GM23338 (cell line): ENCODE results near the gene CMSS1. TPM values are rescaled to one million over a fixed set of nuclear protein-coding genes. Genes with fewer than 3 reads are reported as not detected.

Experiments used
- ATAC-seq: fragments of 200-7000 bp; cut with Tn5 transposase; 3 replicates; pipeline ENCODE4 v1.9.1; 2020
- DNase-seq: peaks from one replicate; pipeline ENCODE4 v3.0.0-alpha.2; 2015; ENCODE audit warnings: low spot score
- H2AFZ ChIP-seq: fragments of 200-600 bp; sonication (generic); 2 replicates; pipeline ENCODE4 v1.8.0; 2016; ENCODE audit warnings: antibody characterized with exemption, mild to moderate bottlenecking, moderate library complexity
- H3F3A ChIP-seq: fragments of 200-600 bp; sonication (generic); replicated peaks from 2 replicates; pipeline ENCODE4 v1.8.0; 2017; ENCODE audit warnings: antibody characterized with exemption, mixed run types, low read depth
- H3K27ac ChIP-seq: fragments of 200-600 bp; sonication (generic); 2 replicates; pipeline ENCODE4 v1.6.1; 2016; ENCODE audit warnings: low read depth
- H3K27me3 ChIP-seq: fragments of 200-600 bp; sonication (generic); 2 replicates; pipeline ENCODE4 v1.8.0; 2016; ENCODE audit warnings: mild to moderate bottlenecking, mixed run types, moderate library complexity; ENCODE audit not compliant: insufficient read depth
- H3K36me3 ChIP-seq: fragments of 200-600 bp; sonication (generic); 2 replicates; pipeline ENCODE4 v1.8.0; 2016; ENCODE audit warnings: mild to moderate bottlenecking; ENCODE audit not compliant: insufficient read depth
- H3K4me1 ChIP-seq: fragments of 200-600 bp; sonication (generic); 2 replicates; pipeline ENCODE4 v1.8.0; 2016; ENCODE audit warnings: mild to moderate bottlenecking, moderate library complexity; ENCODE audit not compliant: insufficient read depth
- H3K4me2 ChIP-seq: fragments of 200-600 bp; sonication (generic); 2 replicates; pipeline ENCODE4 v1.7.1; 2017; ENCODE audit warnings: mixed run types
- H3K4me3 ChIP-seq: fragments of 200-600 bp; sonication (generic); 2 replicates; pipeline ENCODE4 v1.6.1; 2016; ENCODE audit warnings: mixed run types
- H3K79me2 ChIP-seq: fragments of 200-600 bp; sonication (generic); replicated peaks from 2 replicates; pipeline ENCODE4 v1.8.0; 2017; ENCODE audit warnings: mild to moderate bottlenecking; ENCODE audit not compliant: insufficient read depth
- H3K9me2 ChIP-seq: fragments of 200-600 bp; sonication (generic); 2 replicates; pipeline ENCODE4 v1.8.0; 2017; ENCODE audit not compliant: insufficient read depth
- H4K20me1 ChIP-seq: fragments of 200-600 bp; sonication (generic); replicated peaks from 2 replicates; pipeline ENCODE4 v1.8.0; 2017; ENCODE audit warnings: mild to moderate bottlenecking; ENCODE audit not compliant: insufficient read depth
- H3K27ac Mint-ChIP-seq: 2 replicates; pipeline ENCODE4 v1.8.0; 2020; ENCODE audit warnings: inconsistent platforms, mild to moderate bottlenecking, moderate library complexity, mixed read lengths
- H3K27me3 Mint-ChIP-seq: 3 replicates; pipeline ENCODE4 v1.8.0; 2022; ENCODE audit warnings: low read depth, mild to moderate bottlenecking, moderate library complexity, mixed read lengths, inconsistent platforms; ENCODE audit not compliant: insufficient read depth, poor library complexity
- H3K36me3 Mint-ChIP-seq: 3 replicates; pipeline ENCODE4 v1.8.0; 2021; ENCODE audit warnings: low read depth, mild to moderate bottlenecking, inconsistent platforms, moderate library complexity, mixed read lengths
- H3K4me1 Mint-ChIP-seq: 3 replicates; pipeline ENCODE4 v1.8.0; 2020; ENCODE audit warnings: mild to moderate bottlenecking, inconsistent platforms, mixed read lengths
- H3K4me3 Mint-ChIP-seq: 3 replicates; pipeline ENCODE4 v1.8.0; 2021; ENCODE audit warnings: moderate library complexity, mild to moderate bottlenecking, inconsistent platforms, mixed read lengths
- H3K9me3 Mint-ChIP-seq: 3 replicates; pipeline ENCODE4 v1.8.0; 2020; ENCODE audit warnings: moderate library complexity, mild to moderate bottlenecking, inconsistent platforms, mixed read lengths
- CREB1 ChIP-seq: fragments of 250-450 bp; sonication (Bioruptor Pico); IDR thresholded peaks from 2 replicates; pipeline ENCODE4 v1.5.0; 2020; ENCODE audit warnings: low read depth, mild to moderate bottlenecking, moderate library complexity
- EZH2 ChIP-seq: fragments of 200-600 bp; sonication (generic); IDR thresholded peaks from one replicate; pipeline ENCODE4 v1.8.0; 2017; ENCODE audit warnings: antibody characterized with exemption, mild to moderate bottlenecking, low read depth; ENCODE audit not compliant: unreplicated experiment
- EZH2phosphoT487 ChIP-seq: fragments of 200-600 bp; sonication (generic); IDR thresholded peaks from one replicate; pipeline ENCODE4 v1.8.1; 2018; ENCODE audit warnings: antibody characterized with exemption; ENCODE audit not compliant: unreplicated experiment
- JUNB ChIP-seq: IDR thresholded peaks from one replicate; pipeline ENCODE4 v1.6.1; 2016; ENCODE audit warnings: antibody characterized with exemption; ENCODE audit not compliant: unreplicated experiment
- NANOG ChIP-seq: IDR thresholded peaks from 2 replicates; pipeline ENCODE4 v1.6.1; 2016; ENCODE audit warnings: antibody characterized with exemption, borderline replicate concordance
- POLR2AphosphoS5 ChIP-seq: IDR thresholded peaks from 2 replicates; pipeline ENCODE4 v1.6.1; 2016; ENCODE audit warnings: antibody characterized with exemption, low read depth
- STAT1 ChIP-seq: IDR thresholded peaks from one replicate; pipeline ENCODE4 v1.6.1; 2016; ENCODE audit warnings: antibody characterized with exemption; ENCODE audit not compliant: unreplicated experiment
- ZNF114 ChIP-seq: fragments of 250-450 bp; sonication (Bioruptor Pico); IDR thresholded peaks from 2 replicates; pipeline ENCODE4 v1.5.0; 2020; ENCODE audit warnings: mild to moderate bottlenecking, moderate library complexity
- ZNF331 ChIP-seq: fragments of 250-450 bp; sonication (Bioruptor Pico); IDR thresholded peaks from 2 replicates; pipeline ENCODE4 v1.5.0; 2020; ENCODE audit warnings: low read depth, mild to moderate bottlenecking, moderate library complexity
- polyA plus RNA-seq: library from polyadenylated mRNA; unstranded; fragments of >200 nt; fragmentation: Nextera tagmentation; extraction: Ambion mirVana; gene quantifications from 2 replicates; pipeline ENCODE4 v1.2.1, GENCODE V29; 2016
- total RNA-seq: library from RNA; depleted of rRNA; stranded (reverse); fragments of >200 nt; shearing (Covaris generic); gene quantifications from 2 replicates; pipeline ENCODE4 v1.2.3, GENCODE V29; 2014
- TF ChIP-seq, protein P1 (sequence below): IDR thresholded peaks from 2 replicates; pipeline ENCODE4 v1.6.1; 2016; ENCODE audit warnings: antibody characterized with exemption
- TF ChIP-seq, protein P2 (sequence below), 2 experiments: fragments of 200-600 bp in 1 of 2; sonication (generic) in 1 of 2; conservative IDR thresholded peaks; 2 replicates each; pipeline versions ENCODE4 v1.5.1 to v1.6.1; 2016 to 2017; ENCODE audit warnings: antibody characterized with exemption in 2 of 2, low read depth in 2 of 2, mild to moderate bottlenecking in 2 of 2, moderate library complexity in 1 of 2
- TF ChIP-seq, protein P3 (sequence below): fragments of 250-450 bp; sonication (Bioruptor Pico); IDR thresholded peaks from 2 replicates; pipeline ENCODE4 v1.5.0; 2020; ENCODE audit warnings: mild to moderate bottlenecking, moderate library complexity

CMSS1 gene
- total and polyA plus RNA-seq, 2 experiments from 2014 or later = 39.4 to 187 TPM

DNA sequence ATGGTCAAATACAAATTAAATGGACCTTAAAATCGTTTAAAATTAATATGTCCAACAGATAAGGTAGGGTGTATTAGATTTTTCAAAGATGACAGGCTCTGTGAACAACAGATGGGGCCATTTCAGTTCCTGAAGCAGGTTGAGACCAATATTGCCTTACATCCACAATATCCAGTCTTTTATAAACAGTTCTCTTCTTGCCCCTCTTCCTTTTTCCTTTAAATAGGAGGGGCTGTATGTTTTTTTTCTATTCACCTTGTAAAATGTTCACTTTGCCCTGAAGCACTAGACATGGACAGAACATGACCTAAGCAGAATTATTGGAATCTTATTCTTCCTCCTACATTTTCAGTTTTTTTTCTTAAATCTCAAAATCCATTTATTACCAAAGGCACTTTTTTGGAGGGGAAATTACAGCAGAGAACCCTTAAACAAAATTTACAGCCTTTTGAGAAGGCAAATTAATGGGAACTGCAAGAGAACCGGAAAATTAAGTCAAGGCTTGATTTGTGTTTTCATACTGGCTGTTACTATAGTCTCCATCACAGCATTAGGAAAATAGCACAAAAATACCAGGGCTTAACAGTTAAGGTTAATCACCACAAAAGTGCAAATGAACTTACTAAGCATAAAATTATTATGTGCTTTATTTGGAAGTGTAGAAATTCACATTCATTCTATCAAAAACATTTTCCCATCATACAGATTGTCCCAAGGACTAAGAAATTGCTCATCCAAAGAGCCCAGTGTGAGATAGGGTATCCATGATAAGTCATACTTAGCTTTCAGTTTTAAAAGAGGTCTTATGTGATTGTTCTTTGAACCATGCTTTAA, 55.8 kb downstream of the CMSS1 start (continued):
- no peak for TF ChIP-seq ZNF114 (CRISPR knock-in tag)
- TF ChIP-seq NANOG = no peak
- TF ChIP-seq EZH2 = no peak
- TF ChIP-seq CREB1 = no peak
- TF ChIP-seq JUNB = no peak
- no peak for TF ChIP-seq POLR2AphosphoS5
- no peak for TF ChIP-seq EZH2phosphoT487
- TF ChIP-seq STAT1 = no peak
- TF ChIP-seq ZNF331 (CRISPR knock-in tag) = no peak
- TF ChIP-seq, protein P1, sequence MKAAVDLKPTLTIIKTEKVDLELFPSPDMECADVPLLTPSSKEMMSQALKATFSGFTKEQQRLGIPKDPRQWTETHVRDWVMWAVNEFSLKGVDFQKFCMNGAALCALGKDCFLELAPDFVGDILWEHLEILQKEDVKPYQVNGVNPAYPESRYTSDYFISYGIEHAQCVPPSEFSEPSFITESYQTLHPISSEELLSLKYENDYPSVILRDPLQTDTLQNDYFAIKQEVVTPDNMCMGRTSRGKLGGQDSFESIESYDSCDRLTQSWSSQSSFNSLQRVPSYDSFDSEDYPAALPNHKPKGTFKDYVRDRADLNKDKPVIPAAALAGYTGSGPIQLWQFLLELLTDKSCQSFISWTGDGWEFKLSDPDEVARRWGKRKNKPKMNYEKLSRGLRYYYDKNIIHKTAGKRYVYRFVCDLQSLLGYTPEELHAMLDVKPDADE = no peak
- TF ChIP-seq, protein P2, sequence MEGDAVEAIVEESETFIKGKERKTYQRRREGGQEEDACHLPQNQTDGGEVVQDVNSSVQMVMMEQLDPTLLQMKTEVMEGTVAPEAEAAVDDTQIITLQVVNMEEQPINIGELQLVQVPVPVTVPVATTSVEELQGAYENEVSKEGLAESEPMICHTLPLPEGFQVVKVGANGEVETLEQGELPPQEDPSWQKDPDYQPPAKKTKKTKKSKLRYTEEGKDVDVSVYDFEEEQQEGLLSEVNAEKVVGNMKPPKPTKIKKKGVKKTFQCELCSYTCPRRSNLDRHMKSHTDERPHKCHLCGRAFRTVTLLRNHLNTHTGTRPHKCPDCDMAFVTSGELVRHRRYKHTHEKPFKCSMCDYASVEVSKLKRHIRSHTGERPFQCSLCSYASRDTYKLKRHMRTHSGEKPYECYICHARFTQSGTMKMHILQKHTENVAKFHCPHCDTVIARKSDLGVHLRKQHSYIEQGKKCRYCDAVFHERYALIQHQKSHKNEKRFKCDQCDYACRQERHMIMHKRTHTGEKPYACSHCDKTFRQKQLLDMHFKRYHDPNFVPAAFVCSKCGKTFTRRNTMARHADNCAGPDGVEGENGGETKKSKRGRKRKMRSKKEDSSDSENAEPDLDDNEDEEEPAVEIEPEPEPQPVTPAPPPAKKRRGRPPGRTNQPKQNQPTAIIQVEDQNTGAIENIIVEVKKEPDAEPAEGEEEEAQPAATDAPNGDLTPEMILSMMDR (conservative IDR thresholded peaks at IDR 0.05; ENCODE audit: low read depth in 2 of 2) = no peak

DNA sequence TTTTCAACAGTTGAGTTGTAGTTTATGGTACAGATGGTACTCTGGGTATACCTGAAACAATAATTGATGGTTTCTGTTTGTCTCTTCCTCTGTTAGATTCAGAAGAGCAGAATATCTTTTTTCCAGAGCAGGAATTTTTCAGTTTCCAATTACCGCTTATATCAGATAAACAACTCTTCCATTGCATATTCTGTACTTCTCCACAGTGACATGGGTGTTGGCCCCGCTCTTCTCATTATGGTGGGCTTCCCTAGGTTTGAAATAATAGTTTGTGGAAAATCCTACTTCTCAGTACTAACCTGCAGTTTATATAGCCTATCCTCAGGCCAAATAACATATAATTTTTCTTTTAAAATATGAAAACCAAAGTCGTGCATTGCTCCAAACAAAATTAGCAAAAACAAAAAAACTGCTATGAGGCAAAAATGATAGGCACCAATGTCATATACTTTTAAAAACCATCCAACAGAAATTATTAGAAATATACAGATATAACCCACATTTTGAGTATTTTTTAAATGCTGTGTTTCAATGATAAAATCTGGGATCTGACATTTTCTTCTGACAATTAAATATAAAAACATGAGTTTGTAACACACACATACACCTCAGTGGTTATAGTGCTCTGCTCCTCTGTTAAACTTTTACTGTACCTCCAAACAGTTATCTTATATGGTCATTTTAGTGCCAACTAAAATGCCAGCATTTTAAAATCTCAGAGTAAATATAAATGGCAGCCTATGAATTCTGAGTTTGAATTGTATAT, 56.8 kb downstream of the CMSS1 start:
- peaks cover 9% of the 10 kb centered on the region; the same call in 1 of the 2 replicates for H3K79me2 ChIP-seq
- peaks cover 13% of the 10 kb centered on the region for H3F3A ChIP-seq
- H3K27me3 Mint-ChIP-seq = peaks cover 52% of the 10 kb centered on the region
- DNase-seq = no peak
- H3K27ac ChIP-seq = no peak overlapping the region
- H3K4me3 Mint-ChIP-seq = no peak overlapping the region
- H3K27ac Mint-ChIP-seq = no peak overlapping the region
- peaks cover 25% of the 10 kb centered on the region for H3K4me1 Mint-ChIP-seq
- no peak overlapping the region for H2AFZ ChIP-seq
- H3K27me3 ChIP-seq = peaks cover 93% of the 10 kb centered on the region
- no peaks in the 10 kb centered on the region for H3K36me3 ChIP-seq
- H3K4me2 ChIP-seq = no peak overlapping the region
- H3K4me3 ChIP-seq = no peak overlapping the region
- H4K20me1 ChIP-seq = peaks cover 56% of the 10 kb centered on the region
- H3K36me3 Mint-ChIP-seq = no peaks in the 10 kb centered on the region
- H3K9me2 ChIP-seq = no peaks in the 10 kb centered on the region
- H3K9me3 Mint-ChIP-seq = no peaks in the 10 kb centered on the region
- H3K4me1 ChIP-seq = peaks cover 27% of the 10 kb centered on the region
- no peak for ATAC-seq
- TF ChIP-seq NANOG (no peak), ZNF331 (CRISPR knock-in tag) (no peak), CREB1 (no peak), EZH2 (no peak), STAT1 (no peak), POLR2AphosphoS5 (no peak), ZNF114 (CRISPR knock-in tag) (no peak), JUNB (no peak)
- TF ChIP-seq, protein P1 = no peak
- TF ChIP-seq, protein P3, sequence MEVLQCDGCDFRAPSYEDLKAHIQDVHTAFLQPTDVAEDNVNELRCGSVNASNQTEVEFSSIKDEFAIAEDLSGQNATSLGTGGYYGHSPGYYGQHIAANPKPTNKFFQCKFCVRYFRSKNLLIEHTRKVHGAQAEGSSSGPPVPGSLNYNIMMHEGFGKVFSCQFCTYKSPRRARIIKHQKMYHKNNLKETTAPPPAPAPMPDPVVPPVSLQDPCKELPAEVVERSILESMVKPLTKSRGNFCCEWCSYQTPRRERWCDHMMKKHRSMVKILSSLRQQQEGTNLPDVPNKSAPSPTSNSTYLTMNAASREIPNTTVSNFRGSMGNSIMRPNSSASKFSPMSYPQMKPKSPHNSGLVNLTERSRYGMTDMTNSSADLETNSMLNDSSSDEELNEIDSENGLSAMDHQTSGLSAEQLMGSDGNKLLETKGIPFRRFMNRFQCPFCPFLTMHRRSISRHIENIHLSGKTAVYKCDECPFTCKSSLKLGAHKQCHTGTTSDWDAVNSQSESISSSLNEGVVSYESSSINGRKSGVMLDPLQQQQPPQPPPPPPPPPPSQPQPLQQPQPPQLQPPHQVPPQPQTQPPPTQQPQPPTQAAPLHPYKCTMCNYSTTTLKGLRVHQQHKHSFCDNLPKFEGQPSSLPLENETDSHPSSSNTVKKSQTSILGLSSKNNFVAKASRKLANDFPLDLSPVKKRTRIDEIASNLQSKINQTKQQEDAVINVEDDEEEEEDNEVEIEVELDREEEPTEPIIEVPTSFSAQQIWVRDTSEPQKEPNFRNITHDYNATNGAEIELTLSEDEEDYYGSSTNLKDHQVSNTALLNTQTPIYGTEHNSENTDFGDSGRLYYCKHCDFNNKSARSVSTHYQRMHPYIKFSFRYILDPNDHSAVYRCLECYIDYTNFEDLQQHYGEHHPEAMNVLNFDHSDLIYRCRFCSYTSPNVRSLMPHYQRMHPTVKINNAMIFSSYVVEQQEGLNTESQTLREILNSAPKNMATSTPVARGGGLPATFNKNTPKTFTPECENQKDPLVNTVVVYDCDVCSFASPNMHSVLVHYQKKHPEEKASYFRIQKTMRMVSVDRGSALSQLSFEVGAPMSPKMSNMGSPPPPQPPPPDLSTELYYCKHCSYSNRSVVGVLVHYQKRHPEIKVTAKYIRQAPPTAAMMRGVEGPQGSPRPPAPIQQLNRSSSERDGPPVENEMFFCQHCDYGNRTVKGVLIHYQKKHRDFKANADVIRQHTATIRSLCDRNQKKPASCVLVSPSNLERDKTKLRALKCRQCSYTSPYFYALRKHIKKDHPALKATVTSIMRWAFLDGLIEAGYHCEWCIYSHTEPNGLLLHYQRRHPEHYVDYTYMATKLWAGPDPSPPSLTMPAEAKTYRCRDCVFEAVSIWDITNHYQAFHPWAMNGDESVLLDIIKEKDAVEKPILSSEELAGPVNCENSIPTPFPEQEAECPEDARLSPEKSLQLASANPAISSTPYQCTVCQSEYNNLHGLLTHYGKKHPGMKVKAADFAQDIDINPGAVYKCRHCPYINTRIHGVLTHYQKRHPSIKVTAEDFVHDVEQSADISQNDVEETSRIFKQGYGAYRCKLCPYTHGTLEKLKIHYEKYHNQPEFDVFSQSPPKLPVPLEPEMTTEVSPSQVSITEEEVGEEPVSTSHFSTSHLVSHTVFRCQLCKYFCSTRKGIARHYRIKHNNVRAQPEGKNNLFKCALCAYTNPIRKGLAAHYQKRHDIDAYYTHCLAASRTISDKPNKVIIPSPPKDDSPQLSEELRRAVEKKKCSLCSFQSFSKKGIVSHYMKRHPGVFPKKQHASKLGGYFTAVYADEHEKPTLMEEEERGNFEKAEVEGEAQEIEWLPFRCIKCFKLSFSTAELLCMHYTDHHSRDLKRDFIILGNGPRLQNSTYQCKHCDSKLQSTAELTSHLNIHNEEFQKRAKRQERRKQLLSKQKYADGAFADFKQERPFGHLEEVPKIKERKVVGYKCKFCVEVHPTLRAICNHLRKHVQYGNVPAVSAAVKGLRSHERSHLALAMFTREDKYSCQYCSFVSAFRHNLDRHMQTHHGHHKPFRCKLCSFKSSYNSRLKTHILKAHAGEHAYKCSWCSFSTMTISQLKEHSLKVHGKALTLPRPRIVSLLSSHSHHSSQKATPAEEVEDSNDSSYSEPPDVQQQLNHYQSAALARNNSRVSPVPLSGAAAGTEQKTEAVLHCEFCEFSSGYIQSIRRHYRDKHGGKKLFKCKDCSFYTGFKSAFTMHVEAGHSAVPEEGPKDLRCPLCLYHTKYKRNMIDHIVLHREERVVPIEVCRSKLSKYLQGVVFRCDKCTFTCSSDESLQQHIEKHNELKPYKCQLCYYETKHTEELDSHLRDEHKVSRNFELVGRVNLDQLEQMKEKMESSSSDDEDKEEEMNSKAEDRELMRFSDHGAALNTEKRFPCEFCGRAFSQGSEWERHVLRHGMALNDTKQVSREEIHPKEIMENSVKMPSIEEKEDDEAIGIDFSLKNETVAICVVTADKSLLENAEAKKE (CRISPR knock-in tag) = no peak
